ENCODE data around the gene LRRC59.

Gene LRRC59

DNA sequence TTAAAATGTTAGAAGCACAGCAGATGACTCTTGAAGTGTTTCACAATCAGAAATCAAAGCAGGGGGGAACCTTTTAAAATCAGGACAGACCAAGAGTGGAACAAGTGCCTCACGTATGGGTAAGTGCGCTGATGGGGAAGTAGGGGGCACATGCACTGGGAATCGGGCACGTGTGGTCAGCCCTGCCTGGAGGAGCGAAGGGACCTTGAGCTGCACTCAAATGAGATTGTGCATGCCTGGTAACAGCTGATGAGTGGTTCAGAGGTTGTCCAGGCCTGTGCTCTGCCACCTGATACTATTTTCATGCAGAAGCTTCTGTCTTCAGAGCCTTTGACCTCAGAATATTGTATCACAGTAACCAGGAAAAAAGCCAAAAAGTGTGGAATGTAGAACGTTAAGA, 65.1 kb downstream of the LRRC59 start:
- no peak for DNase-seq
- in situ Hi-C loops (cut with HindIII; ENCODE audit: low pct_ligation_motif_present, low pct_unique_long_range_greater_than_20kb, low sequenced_read_pairs), result no loop called here
